Activated CD4-positive, alpha-beta memory T cell treated with anti-CD3 and anti-CD28 coated beads for 36 hours (primary cell): ENCODE measurements around the gene PLXNA2. TPM values are rescaled to one million over a fixed set of nuclear protein-coding genes. Genes with fewer than 3 reads are reported as not detected.

Source experiments
- CTCF ChIA-PET: fragments of 350-600 bp; sonication (Branson Sonifier 250); formaldehyde crosslinking; loops from one replicate; lab custom pipeline; 2021; ENCODE audit warnings: antibody characterized with exemption, inconsistent platforms; lab: Charles Lee
- POLR2A ChIA-PET: fragments of 350-600 bp; sonication (Branson Sonifier 250); formaldehyde crosslinking; loops from one replicate; lab custom pipeline; 2021; ENCODE audit warnings: antibody characterized with exemption; lab: Charles Lee
- DNase-seq: peaks from one replicate; pipeline ENCODE4 v3.0.0-alpha.2; 2020
- H3K27ac Mint-ChIP-seq: one replicate; pipeline ENCODE4 v1.8.0; 2021; ENCODE audit warnings: mixed read lengths
- H3K27me3 Mint-ChIP-seq: one replicate; pipeline ENCODE4 v1.8.0; 2021; ENCODE audit warnings: mixed read lengths
- H3K36me3 Mint-ChIP-seq: one replicate; pipeline ENCODE4 v1.8.0; 2021; ENCODE audit warnings: mixed read lengths
- H3K4me1 Mint-ChIP-seq: one replicate; pipeline ENCODE4 v1.8.0; 2021; ENCODE audit warnings: low read depth, mixed read lengths
- H3K4me3 Mint-ChIP-seq: one replicate; pipeline ENCODE4 v1.8.0; 2021; ENCODE audit warnings: mild to moderate bottlenecking, mixed read lengths
- H3K9me3 Mint-ChIP-seq: one replicate; pipeline ENCODE4 v1.8.0; 2021; ENCODE audit warnings: mixed read lengths
- intact Hi-C: fragments of 100-400 bp; cut with micrococcal nuclease; formaldehyde crosslinking; loops from one replicate; pipeline ENCODE4 v1.15.1; 2023
- total RNA-seq, 2 experiments: library from RNA; stranded (reverse); gene quantifications; one replicate each; pipeline ENCODE4 v1.2.3, GENCODE V29; 2021

The PLXNA2 gene
- total RNA-seq, 2 experiments from 2014 or later: 0.29 to 0.34 TPM

GRCh38 chr1:207985996-207986395 lies 258.2 kb downstream of the PLXNA2 start:
- POLR2A ChIA-PET: no interaction called here
- Mint-ChIP-seq H3K36me3 (no peaks in the 10 kb centered on the region), H3K9me3 (no peaks in the 10 kb centered on the region), H3K27me3 (peaks cover 29% of the 10 kb centered on the region), H3K27ac (no peak overlapping the region), H3K4me3 (no peak overlapping the region), H3K4me1 (no peaks in the 10 kb centered on the region)
- intact Hi-C loops: no loop called here
- no peak for DNase-seq
- CTCF ChIA-PET: interaction anchor here (1.4 kb wide), 1 partner anchor 35 kb away, joined by 4 read pairs; no protein-coding TSS in a partner anchor

GRCh38 chr1:207984831-207985572 lies 259.2 kb downstream of the PLXNA2 start:
- intact Hi-C loops: no loop called here
- ChIA-PET POLR2A (no interaction called here), CTCF (interaction anchor here (1.1 to 1.4 kb wide), 2 partner anchors 36 to 100 kb away, joined by 4 read pairs; no protein-coding TSS in a partner anchor)
- DNase-seq: no peak
- H3K36me3 Mint-ChIP-seq: no peaks in the 10 kb centered on the region
- H3K9me3 Mint-ChIP-seq: no peaks in the 10 kb centered on the region
- no peak overlapping the region for H3K27ac Mint-ChIP-seq
- no peak overlapping the region for H3K4me3 Mint-ChIP-seq
- H3K27me3 Mint-ChIP-seq: peaks cover 30% of the 10 kb centered on the region
- H3K4me1 Mint-ChIP-seq: no peaks in the 10 kb centered on the region

GRCh38 chr1:207983044-207983635 lies 261.0 kb downstream of the PLXNA2 start:
- Mint-ChIP-seq H3K4me3 (no peak overlapping the region), H3K4me1 (no peaks in the 10 kb centered on the region), H3K27me3 (peaks cover 23% of the 10 kb centered on the region), H3K36me3 (no peaks in the 10 kb centered on the region), H3K9me3 (no peaks in the 10 kb centered on the region), H3K27ac (no peak overlapping the region)
- POLR2A ChIA-PET: no interaction called here
- intact Hi-C loops: no loop called here
- DNase-seq: no peak
- CTCF ChIA-PET: no interaction called here

- no peaks in the 10 kb centered on the region for H3K4me1 Mint-ChIP-seq
- DNase-seq: no peak
- ChIA-PET CTCF (interaction anchor here (0.5 kb wide), 1 partner anchor 34 kb away, joined by 3 read pairs; no protein-coding TSS in a partner anchor), POLR2A (no interaction called here)
- H3K27me3 Mint-ChIP-seq: peaks cover 20% of the 10 kb centered on the region
- H3K36me3 Mint-ChIP-seq: no peaks in the 10 kb centered on the region
- H3K27ac Mint-ChIP-seq: no peak overlapping the region
- intact Hi-C loops: no loop called here
- no peak overlapping the region for H3K4me3 Mint-ChIP-seq
- no peaks in the 10 kb centered on the region for H3K9me3 Mint-ChIP-seq
These were observed 262.2 kb downstream of the PLXNA2 start for GRCh38 chr1:207981976-207982375.

GRCh38 chr1:207978441-207978840 lies 265.7 kb downstream of the PLXNA2 start:
- intact Hi-C loops: no loop called here
- Mint-ChIP-seq H3K27ac (no peak overlapping the region), H3K4me1 (no peaks in the 10 kb centered on the region), H3K27me3 (peaks cover 20% of the 10 kb centered on the region), H3K36me3 (no peaks in the 10 kb centered on the region), H3K4me3 (no peak overlapping the region), H3K9me3 (no peaks in the 10 kb centered on the region)
- ChIA-PET CTCF (interaction anchor here (1.0 kb wide), 1 partner anchor 111 kb away, joined by 3 read pairs; no protein-coding TSS in a partner anchor), POLR2A (no interaction called here)
- DNase-seq: no peak

GRCh38 chr1:207977876-207978275 lies 266.3 kb downstream of the PLXNA2 start:
- H3K9me3 Mint-ChIP-seq: no peaks in the 10 kb centered on the region

GRCh38 chr1:207973898-207974568 lies 270.2 kb downstream of the PLXNA2 start:
- Mint-ChIP-seq H3K27ac (no peak overlapping the region), H3K27me3 (peaks cover 15% of the 10 kb centered on the region), H3K4me1 (no peaks in the 10 kb centered on the region), H3K4me3 (no peak overlapping the region), H3K36me3 (no peaks in the 10 kb centered on the region), H3K9me3 (no peaks in the 10 kb centered on the region)
- no peak for DNase-seq
- intact Hi-C loops: no loop called here
- CTCF ChIA-PET: interaction anchor here (1.4 to 1.9 kb wide), 3 partner anchors 9 to 14 kb away, joined by 3 to 9 read pairs (median 3); no protein-coding TSS in a partner anchor
- POLR2A ChIA-PET: no interaction called here

More at GRCh38 chr1:207977876-207978275, 266.3 kb downstream of the PLXNA2 start:
- no peaks in the 10 kb centered on the region for H3K4me1 Mint-ChIP-seq
- intact Hi-C loops: no loop called here
- ChIA-PET POLR2A (no interaction called here), CTCF (interaction anchor here (1.0 kb wide), 1 partner anchor 110 kb away, joined by 3 read pairs; no protein-coding TSS in a partner anchor)
- peaks cover 22% of the 10 kb centered on the region for H3K27me3 Mint-ChIP-seq
- H3K4me3 Mint-ChIP-seq: no peak overlapping the region
- no peak for DNase-seq
- H3K36me3 Mint-ChIP-seq: no peaks in the 10 kb centered on the region
- no peak overlapping the region for H3K27ac Mint-ChIP-seq

GRCh38 chr1:207972337-207972736 lies 271.8 kb downstream of the PLXNA2 start:
- no peak overlapping the region for H3K4me3 Mint-ChIP-seq
- no peaks in the 10 kb centered on the region for H3K9me3 Mint-ChIP-seq
- POLR2A ChIA-PET: no interaction called here
- CTCF ChIA-PET: interaction anchor here (1.1 to 1.4 kb wide), 2 partner anchors 9 to 150 kb away, joined by 3 to 5 read pairs; no protein-coding TSS in a partner anchor
- H3K27ac Mint-ChIP-seq: no peak overlapping the region
- DNase-seq: no peak
- intact Hi-C loops: no loop called here
- H3K36me3 Mint-ChIP-seq: no peaks in the 10 kb centered on the region
- peaks cover 15% of the 10 kb centered on the region for H3K27me3 Mint-ChIP-seq
- no peaks in the 10 kb centered on the region for H3K4me1 Mint-ChIP-seq
